Skin epidermis (tissue), 12 donors: Measurements from ENCODE around the gene IQCC.

Experiments
- H3K27ac ChIP-seq, 21 experiments: fragments of 200-600 bp; sonication (generic) in 11 of 21; one replicate each; pipeline ENCODE4 v1.5.0; 2020; ENCODE audit warnings: mild to moderate bottlenecking in 3 of 21, inconsistent platforms in 2 of 21, moderate library complexity in 2 of 21
- H3K4me3 ChIP-seq, 7 experiments: fragments of 200-600 bp; sonication (generic) in 2 of 7; one replicate each; pipeline ENCODE4 v1.5.0; 2020; ENCODE audit warnings: inconsistent platforms in 2 of 7, mild to moderate bottlenecking in 2 of 7, moderate library complexity in 1 of 7

IQCC gene

DNA sequence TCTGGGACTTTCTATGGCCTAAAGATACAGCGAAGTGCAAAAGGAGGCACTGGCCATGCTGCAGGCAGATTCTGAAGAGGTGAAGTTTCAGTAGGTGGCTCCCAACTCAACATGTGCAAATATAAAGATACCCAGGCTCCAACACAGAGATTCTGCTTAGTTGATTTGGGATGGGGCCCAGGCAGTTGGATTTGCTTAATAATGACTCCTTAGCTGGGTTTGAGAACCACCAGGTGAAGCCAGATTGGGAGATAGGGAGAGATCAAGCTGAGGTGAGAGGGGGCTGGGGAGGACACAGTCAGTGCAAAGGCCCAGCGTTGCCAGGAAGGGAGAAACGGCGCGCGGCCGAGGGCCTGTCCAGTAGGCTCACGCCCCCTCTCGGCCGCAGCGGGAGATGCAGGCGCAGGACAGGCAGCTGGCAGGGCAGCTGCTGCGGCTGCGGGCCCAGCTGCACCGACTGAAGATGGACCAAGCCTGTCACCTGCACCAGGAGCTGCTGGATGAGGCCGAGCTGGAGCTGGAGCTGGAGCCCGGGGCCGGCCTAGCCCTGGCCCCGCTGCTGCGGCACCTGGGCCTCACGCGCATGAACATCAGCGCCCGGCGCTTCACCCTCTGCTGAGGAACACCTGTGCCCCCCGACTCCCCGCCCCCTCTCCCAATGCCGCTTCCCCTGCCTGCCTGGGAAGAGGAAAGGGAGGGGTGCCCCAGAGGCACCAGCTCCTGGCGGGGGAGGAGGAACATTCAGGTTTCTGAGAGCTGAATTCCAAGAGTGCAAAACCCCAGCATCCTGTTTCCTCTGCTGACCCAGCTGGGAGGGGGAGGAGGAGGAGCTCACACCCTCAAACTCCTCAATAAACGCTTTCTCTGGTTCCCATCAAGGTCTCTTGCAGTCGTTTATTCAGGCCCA lies 42.8 kb downstream of the IQCC start:
- Histone ChIP-seq H3K27ac (peak overlapping the region in 20 of 21 experiments; percentile 27 to 98 (median 76)), H3K4me3 (peak overlapping the region in 3 of 7 experiments; percentile 4 to 6 (median 6))

DNA sequence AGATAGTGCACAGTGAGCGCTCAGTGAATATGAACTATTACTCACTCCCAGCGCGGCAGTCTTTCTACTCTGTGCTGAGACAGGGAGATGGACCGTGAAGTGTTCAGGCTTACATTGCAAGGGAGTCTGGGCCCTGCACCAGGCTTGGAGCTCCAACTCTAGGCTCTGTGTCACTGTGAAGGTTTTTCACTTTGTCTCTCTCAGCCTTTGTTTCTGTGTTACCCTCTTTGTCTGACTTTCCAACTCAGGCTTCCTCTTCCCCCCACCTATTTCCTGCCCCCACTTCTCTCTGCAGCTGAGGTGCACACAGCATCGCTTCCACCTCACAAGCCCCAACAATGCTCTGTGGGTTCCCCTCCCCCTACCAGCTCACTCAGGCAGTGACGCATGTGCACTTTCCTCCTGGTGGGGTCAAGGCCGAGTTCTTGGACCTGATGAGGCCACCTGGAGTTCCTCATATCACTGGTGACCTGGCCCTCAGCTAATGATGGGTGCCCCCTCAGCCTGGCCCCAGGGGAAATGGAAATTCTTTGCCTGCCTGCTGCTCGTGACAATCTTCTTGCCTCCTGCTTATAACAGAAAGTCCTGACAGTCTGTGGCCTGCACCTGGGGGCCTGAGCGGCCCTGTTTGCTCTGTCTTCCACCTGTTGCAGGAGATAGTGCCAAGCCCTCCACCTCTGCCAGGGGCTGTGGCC lies 44.5 kb downstream of the IQCC start:
- H3K4me3 ChIP-seq, result peak overlapping the region in 2 of 7 experiments; percentile 14 to 36
- H3K27ac ChIP-seq, result peak overlapping the region; percentile 47 to 98 (median 77)

DNA sequence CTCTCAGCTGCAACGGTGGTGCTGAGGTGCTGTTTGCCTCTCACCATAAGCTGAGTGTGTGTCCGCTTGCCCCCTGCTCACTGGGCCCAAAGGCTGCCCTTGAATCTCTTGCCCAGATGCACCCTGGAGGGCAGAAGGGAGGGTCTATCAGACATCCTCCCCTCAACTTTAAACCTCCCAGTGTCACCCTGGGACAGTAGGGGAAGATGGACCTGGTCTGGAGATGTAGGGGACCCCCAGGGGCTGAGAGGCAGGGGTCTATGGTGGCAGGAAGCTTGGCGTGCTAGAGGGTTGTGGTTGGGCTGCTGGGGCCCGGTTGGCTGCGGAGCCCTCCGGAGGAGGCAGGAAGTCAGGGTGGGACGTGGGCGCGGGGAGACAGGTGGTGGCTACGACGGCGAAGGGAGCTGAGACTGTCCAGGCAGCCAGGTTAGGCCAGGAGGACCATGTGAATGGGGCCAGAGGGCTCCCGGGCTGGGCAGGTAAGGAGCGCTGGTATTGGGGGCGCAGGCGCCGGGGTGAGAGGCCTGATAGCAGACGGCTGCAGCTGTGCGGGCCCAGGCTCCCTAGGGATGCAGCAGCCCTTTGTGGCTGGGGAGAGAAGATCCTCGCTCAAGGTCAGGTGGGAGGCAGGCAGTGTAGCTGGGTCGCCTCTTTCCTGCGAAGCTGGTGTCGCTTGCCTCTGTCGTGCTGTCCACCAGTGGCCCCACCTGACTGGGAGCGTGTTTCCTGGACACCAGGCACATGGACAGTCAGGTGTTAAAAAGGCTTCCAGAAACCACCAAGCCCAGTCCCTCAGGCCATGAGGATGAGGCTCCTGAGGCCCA lies 45.6 kb downstream of the IQCC start, which contains the start of gene LCK:
Gene LCK (plus strand): TSS at position 373 of the 824 bp plus-strand sequence. CDS start 23,065 bp downstream, outside the sequence.
- Histone ChIP-seq H3K27ac (peak within 1 kb of the TSS; percentile 47 to 98 (median 77)), H3K4me3 (peak within 1 kb of the TSS; percentile 21 to 37 (median 29))

DNA sequence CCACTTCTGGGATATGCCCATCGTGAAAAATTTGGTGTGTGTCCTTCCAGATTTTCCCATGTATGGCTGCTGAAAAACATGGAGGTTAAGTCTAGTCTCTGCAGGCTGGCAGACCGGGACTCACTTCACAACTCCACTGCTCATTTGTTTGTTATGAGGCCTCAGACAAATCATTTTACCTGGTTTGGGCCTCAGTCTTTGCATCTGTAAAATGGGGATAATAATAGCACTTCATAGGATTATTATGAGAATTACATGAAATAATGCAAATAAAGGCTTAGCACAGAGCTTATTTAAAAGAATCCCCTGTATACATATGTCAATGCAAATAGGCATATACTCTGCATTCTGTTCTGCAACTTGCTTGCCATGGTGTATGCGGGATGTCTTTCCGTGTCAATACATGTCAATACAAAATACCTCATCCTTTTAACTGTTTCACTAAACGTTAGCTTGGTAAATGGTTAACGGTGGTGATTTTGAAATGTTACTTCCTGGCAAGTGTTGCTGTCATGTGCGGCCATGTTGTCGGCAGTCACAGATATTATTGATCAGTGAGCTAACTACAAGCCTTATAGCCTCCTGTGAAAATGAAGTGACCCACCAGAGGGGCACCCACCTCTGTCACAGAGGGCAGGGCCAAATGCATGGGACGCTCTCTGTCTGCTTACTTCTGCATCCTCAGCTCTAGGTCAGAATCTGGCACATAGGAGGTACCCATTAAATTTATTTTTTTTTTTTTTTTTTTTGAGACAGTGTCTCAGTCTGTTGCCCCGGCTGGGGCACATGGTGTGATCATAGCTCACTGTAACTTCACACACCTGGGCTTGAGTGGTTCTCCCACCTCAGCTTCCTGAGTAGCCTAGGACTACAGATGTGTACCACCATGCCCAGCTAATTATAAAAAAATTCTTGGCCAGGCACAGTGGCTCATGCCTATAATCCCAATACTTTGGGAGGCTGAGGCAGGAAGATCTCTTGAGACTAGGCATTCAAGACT lies 49.9 kb downstream of the IQCC start:
- Histone ChIP-seq H3K4me3 (peak overlapping the region in 2 of 7 experiments; percentile 3 to 36), H3K27ac (peak overlapping the region in 6 of 21 experiments; percentile 0 to 98 (median 94))

DNA sequence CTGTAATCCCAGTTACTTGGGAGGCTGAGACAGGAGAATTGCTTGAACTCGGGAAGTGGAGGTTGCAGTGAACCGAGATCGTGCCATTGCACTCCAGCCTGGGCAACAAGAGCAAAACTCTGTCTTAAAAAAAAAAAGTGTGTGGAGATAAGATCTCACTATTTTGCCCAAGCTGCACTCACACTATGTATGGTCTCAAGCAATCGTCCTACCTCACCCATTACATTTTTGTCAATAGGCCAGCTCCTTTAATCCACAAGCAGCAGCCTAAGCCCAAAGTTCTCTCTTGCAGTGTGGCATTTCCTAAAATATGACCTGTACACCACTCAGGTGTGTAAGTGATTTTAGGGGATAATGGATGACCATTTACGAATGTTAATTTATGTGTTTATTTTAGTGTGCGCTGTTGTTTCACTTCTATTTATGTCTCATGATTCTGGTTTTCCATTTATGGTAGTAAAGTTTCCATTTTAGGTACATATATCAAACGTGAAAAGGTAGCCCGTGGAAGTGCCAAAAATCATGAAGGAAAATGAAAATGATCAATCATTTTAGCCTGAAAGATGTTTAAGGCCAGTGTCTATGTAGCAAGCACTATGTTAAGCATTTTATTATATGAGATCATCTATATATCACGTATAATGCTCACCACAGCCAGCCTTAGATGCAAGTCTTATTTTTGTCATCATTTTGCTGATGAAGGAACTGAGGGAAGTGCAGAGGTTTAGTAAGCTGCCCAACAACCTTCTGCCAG lies 51.2 kb downstream of the IQCC start:
- H3K27ac ChIP-seq, result peak overlapping the region in 5 of 21 experiments; percentile 10 to 98 (median 20)
- peak overlapping the region in 1 of 7 experiments; percentile 1 for H3K4me3 ChIP-seq

DNA sequence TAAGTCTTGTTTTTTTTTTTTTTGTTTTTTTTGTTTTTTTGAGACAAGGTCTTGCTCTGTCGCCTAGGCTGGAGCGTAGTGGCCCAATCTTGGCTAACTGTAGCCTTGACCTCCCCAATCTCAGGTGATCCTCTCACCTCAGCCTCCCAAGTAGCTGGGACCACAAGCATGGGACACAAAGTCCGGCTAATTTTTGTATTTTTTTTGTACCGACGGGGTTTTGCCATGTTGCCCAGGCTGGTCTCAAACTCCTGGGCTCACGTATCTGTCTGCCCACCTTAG lies 51.7 kb downstream of the IQCC start:
- H3K27ac ChIP-seq, result peak overlapping the region in 2 of 21 experiments; percentile 20 to 98
- no peak overlapping the region for H3K4me3 ChIP-seq
